Large intestine (tissue), 3 donors: ENCODE data around the gene ICAM4. TPM values are rescaled to one million over a fixed set of nuclear protein-coding genes. Genes with fewer than 3 reads are reported as not detected.
"Not testable (repeated sequence)": the region's sequence is repeated elsewhere in the genome, so short reads cannot be mapped to it uniquely, and the experiment has no call there.

ENCODE experiments used
- DNase-seq, 2 donors: peaks; one replicate each; pipeline versions ENCODE4 v3.0.0 to v3.0.0-alpha.2; 2013
- H3K27ac ChIP-seq: one replicate; pipeline ENCODE4 v1.5.1; 2013; ENCODE audit warnings: low read length
- H3K27me3 ChIP-seq: 2 replicates; pipeline ENCODE4 v1.6.1; 2013; ENCODE audit warnings: low read length; ENCODE audit not compliant: control insufficient read depth, insufficient read depth
- H3K36me3 ChIP-seq: 2 replicates; pipeline ENCODE4 v1.6.1; 2013; ENCODE audit warnings: low read length; ENCODE audit not compliant: control insufficient read depth, insufficient read depth
- H3K4me1 ChIP-seq: one replicate; pipeline ENCODE4 v1.6.1; 2013; ENCODE audit warnings: low read length; ENCODE audit not compliant: control insufficient read depth, insufficient read depth
- H3K4me3 ChIP-seq: one replicate; pipeline ENCODE4 v1.5.1; 2013; ENCODE audit warnings: low read length
- H3K9me3 ChIP-seq: one replicate; pipeline ENCODE4 v1.6.1; 2013; ENCODE audit warnings: mild to moderate bottlenecking, low read depth, low read length, moderate library complexity; ENCODE audit not compliant: control insufficient read depth
- WGBS: methylation state at CpG from one replicate; pipeline ENCODE4 v1.1.5; 2013; ENCODE audit warnings: low lambda C conversion rate; ENCODE audit not compliant: insufficient coverage; 5-methylcytosine and 5-hydroxymethylcytosine counted together
- polyA plus RNA-seq: library from polyadenylated mRNA; unstranded; fragments of 120-200 nt; gene quantifications from one replicate; pipeline ENCODE4 v1.2.1, GENCODE V29; 2013

ICAM4 gene
- polyA plus RNA-seq, 1 donor, result 1.2 TPM

DNA sequence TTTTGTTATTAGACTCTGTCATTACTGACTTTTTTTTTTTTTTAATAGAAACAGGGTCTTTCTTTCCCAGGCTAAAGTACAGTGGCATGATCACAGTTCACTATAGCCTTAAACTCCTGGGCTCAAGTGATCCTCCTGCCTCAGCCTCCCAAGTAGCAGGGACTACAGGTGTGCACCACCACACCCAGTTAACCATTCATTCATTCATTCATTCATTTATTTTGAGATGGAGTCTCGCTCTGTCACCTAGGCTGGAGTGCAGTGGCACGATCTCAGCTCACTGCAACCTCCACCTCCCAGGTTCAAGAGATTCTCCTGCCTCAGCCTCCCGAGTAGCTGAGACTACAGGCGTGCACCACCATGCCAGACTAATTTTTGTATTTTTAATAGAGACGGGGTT lies 4.7 kb upstream of the ICAM4 start:
- WGBS, result no CpG with 5 or more reads among the region's 5 CpGs
- Histone ChIP-seq H3K36me3 (peaks cover 28% of the 10 kb centered on the region), H3K27me3 (peaks cover 10% of the 10 kb centered on the region)
- H3K27ac ChIP-seq, H3K9me3 ChIP-seq, DNase-seq, H3K4me3 ChIP-seq, H3K4me1 ChIP-seq: not testable (repeated sequence)

DNA sequence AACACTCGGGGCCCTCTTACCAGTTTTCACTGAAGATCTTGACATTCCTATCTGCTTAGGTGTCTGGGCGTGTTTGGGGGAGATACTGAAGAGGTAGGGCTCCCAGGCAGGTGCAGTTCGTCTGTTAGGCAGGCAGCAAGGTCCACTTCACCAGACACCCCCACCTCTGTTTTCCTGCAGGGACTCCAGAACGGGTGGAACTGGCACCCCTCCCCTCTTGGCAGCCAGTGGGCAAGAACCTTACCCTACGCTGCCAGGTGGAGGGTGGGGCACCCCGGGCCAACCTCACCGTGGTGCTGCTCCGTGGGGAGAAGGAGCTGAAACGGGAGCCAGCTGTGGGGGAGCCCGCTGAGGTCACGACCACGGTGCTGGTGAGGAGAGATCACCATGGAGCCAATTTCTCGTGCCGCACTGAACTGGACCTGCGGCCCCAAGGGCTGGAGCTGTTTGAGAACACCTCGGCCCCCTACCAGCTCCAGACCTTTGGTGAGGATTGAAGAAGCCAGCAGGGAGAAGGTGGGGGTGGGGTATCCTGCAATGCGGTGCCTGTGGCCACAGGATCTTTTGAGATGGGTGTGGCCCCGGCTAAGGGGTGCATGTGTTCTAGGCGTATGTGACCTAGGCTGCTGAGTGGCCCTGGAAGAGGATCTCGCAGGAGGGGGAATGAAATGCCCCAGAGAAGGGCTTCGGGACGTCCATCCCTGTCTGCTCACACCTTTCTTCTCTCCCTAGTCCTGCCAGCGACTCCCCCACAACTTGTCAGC lies 3.3 kb upstream of the ICAM4 start:
- peak in 1 of 2 donors; percentile 32 for DNase-seq
- peaks cover 25% of the 10 kb centered on the region for H3K36me3 ChIP-seq
- no CpG with 5 or more reads among the region's 23 CpGs for WGBS
- peaks cover 17% of the 10 kb centered on the region for H3K4me1 ChIP-seq
- no peaks in the 10 kb centered on the region for H3K9me3 ChIP-seq
- H3K27me3 ChIP-seq, result peaks cover 23% of the 10 kb centered on the region
- H3K27ac ChIP-seq, result no peak overlapping the region
- no peak overlapping the region for H3K4me3 ChIP-seq

DNA sequence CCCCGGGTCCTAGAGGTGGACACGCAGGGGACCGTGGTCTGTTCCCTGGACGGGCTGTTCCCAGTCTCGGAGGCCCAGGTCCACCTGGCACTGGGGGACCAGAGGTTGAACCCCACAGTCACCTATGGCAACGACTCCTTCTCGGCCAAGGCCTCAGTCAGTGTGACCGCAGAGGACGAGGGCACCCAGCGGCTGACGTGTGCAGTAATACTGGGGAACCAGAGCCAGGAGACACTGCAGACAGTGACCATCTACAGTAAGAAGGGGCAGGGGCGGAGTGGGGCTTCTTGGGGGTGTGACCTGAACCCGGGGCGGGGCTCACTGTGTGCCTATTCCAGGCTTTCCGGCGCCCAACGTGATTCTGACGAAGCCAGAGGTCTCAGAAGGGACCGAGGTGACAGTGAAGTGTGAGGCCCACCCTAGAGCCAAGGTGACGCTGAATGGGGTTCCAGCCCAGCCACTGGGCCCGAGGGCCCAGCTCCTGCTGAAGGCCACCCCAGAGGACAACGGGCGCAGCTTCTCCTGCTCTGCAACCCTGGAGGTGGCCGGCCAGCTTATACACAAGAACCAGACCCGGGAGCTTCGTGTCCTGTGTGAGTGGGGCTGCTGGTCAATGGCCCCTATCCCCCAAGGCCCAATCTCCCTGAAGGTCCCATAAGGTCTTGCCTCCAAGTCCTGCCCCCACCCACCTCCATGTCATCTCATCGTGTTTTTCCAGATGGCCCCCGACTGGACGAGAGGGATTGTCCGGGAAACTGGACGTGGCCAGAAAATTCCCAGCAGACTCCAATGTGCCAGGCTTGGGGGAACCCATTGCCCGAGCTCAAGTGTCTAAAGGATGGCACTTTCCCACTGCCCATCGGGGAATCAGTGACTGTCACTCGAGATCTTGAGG lies 2.4 kb upstream of the ICAM4 start:
- no peak for DNase-seq
- no CpG with 5 or more reads among the region's 34 CpGs for WGBS
- no peak overlapping the region for H3K4me3 ChIP-seq
- no peak overlapping the region for H3K27ac ChIP-seq
- peaks cover 23% of the 10 kb centered on the region for H3K36me3 ChIP-seq
- H3K4me1 ChIP-seq, result peaks cover 25% of the 10 kb centered on the region
- H3K9me3 ChIP-seq, result peaks cover 4% of the 10 kb centered on the region
- H3K27me3 ChIP-seq, result peaks cover 31% of the 10 kb centered on the region

DNA sequence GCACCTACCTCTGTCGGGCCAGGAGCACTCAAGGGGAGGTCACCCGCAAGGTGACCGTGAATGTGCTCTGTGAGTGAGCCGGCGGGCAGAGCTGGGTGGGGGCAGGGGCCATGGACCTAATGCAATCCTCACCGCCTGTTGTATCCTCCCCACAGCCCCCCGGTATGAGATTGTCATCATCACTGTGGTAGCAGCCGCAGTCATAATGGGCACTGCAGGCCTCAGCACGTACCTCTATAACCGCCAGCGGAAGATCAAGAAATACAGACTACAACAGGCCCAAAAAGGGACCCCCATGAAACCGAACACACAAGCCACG lies 1.8 kb upstream of the ICAM4 start:
- Histone ChIP-seq H3K9me3 (peaks cover 6% of the 10 kb centered on the region), H3K4me1 (peaks cover 28% of the 10 kb centered on the region), H3K36me3 (peaks cover 23% of the 10 kb centered on the region), H3K27me3 (peaks cover 37% of the 10 kb centered on the region), H3K4me3 (no peak overlapping the region), H3K27ac (no peak overlapping the region)
- WGBS, result no CpG with 5 or more reads among the region's 13 CpGs
- DNase-seq, result no peak

DNA sequence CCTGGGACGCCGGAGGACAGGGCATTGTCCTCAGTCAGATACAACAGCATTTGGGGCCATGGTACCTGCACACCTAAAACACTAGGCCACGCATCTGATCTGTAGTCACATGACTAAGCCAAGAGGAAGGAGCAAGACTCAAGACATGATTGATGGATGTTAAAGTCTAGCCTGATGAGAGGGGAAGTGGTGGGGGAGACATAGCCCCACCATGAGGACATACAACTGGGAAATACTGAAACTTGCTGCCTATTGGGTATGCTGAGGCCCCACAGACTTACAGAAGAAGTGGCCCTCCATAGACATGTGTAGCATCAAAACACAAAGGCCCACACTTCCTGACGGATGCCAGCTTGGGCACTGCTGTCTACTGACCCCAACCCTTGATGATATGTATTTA lies 1.4 kb upstream of the ICAM4 start:
- WGBS, result no CpG with 5 or more reads among the region's 4 CpGs
- peaks cover 6% of the 10 kb centered on the region for H3K9me3 ChIP-seq
- H3K36me3 ChIP-seq, result peaks cover 23% of the 10 kb centered on the region
- H3K4me1 ChIP-seq, result peaks cover 31% of the 10 kb centered on the region
- no peak overlapping the region for H3K27ac ChIP-seq
- no peak overlapping the region for H3K4me3 ChIP-seq
- peaks cover 42% of the 10 kb centered on the region for H3K27me3 ChIP-seq
- no peak for DNase-seq

DNA sequence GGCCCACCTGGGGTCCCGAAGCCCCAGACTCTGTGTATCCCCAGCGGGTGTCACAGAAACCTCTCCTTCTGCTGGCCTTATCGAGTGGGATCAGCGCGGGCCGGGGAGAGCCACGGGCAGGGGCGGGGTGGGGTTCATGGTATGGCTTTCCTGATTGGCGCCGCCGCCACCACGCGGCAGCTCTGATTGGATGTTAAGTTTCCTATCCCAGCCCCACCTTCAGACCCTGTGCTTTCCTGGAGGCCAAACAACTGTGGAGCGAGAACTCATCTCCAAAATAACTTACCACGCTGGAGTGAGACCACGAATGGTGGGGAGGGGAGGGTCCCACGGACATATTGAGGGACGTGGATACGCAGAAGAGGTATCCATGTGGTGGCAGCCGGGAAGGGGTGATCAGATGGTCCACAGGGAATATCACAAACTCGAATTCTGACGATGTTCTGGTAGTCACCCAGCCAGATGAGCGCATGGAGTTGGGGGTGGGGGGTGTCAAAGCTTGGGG lies 2.0 kb downstream of the ICAM4 start:
- Histone ChIP-seq H3K36me3 (peaks cover 19% of the 10 kb centered on the region), H3K4me3 (no peak overlapping the region), H3K9me3 (peaks cover 23% of the 10 kb centered on the region), H3K4me1 (peaks cover 54% of the 10 kb centered on the region), H3K27ac (no peak overlapping the region), H3K27me3 (peaks cover 75% of the 10 kb centered on the region)
- no CpG with 5 or more reads among the region's 23 CpGs for WGBS
- DNase-seq, result peak in 1 of 2 donors; percentile 50

DNA sequence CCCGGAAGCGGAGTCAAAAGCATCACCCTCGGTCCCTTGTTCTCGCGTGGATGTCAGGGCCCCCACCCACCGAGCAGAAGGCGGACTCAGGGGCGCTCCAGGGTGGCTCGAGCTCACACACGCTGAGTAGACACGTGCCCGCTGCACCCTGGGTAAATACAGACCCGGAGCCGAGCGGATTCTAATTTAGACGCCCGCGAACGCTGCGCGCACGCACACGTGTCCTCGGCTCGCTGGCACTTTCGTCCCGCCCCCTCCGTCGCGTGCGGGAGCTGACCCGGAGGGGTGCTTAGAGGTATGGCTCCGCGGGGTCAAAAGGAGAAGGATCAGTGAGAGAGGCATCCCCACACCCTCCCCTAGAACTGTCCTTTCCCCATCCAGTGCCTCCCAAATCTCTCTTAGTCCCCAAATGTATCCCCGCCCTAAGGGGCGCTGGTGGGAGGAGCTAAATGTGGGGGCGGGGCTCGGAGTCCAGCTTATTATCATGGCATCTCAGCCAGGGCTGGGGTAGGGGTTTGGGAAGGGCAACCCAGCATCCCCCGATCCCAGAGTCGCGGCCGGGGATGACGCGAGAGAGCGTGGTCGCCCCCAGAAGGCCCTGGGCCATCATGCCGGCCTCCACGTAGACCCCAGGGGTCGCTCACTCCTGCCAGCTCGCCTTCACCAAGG lies 2.5 kb downstream of the ICAM4 start:
- DNase-seq, result peak in 1 of 2 donors; percentile 31
- Histone ChIP-seq H3K27ac (no peak overlapping the region), H3K27me3 (peaks cover 81% of the 10 kb centered on the region), H3K36me3 (peaks cover 17% of the 10 kb centered on the region), H3K4me1 (peaks cover 54% of the 10 kb centered on the region), H3K9me3 (peaks cover 29% of the 10 kb centered on the region), H3K4me3 (no peak overlapping the region)
- no CpG with 5 or more reads among the region's 50 CpGs for WGBS

DNA sequence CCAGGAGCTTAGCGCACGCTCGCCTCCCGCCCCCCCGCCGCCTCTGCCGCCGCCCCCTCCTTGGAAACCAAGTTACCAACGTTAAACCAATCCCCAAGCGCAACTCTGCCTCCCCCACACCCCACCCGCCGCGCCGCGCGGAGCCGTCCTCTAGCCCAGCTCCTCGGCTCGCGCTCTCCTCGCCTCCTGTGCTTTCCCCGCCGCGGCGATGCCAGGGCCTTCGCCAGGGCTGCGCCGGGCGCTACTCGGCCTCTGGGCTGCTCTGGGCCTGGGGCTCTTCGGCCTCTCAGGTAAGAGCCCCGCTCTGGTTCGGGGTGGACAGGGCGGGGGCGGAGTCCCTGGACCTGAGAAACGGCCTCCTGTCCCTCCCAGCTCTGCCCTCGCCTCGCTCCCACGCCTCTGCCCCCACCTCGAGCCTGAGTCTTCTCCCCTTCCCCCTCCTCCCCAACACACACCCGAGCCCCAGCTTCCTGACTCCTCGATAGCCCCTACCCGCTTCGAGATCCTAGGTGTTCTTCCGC lies 3.1 kb downstream of the ICAM4 start, which contains the start of gene ICAM5:
Gene ICAM5, plus strand, starts transcription at position 117 of the 521 bp plus-strand sequence. Its CDS starts 92 bp downstream, at position 209.
- Histone ChIP-seq H3K27ac (no peak within 1 kb of the TSS), H3K9me3 (peaks cover 30% of the 10 kb centered on the region), H3K27me3 (peaks cover 87% of the 10 kb centered on the region), H3K4me3 (peak within 1 kb of the TSS; percentile 14), H3K4me1 (peaks cover 54% of the 10 kb centered on the region), H3K36me3 (peaks cover 11% of the 10 kb centered on the region)
- no peak for DNase-seq
- WGBS, result no CpG with 5 or more reads among the region's 45 CpGs

DNA sequence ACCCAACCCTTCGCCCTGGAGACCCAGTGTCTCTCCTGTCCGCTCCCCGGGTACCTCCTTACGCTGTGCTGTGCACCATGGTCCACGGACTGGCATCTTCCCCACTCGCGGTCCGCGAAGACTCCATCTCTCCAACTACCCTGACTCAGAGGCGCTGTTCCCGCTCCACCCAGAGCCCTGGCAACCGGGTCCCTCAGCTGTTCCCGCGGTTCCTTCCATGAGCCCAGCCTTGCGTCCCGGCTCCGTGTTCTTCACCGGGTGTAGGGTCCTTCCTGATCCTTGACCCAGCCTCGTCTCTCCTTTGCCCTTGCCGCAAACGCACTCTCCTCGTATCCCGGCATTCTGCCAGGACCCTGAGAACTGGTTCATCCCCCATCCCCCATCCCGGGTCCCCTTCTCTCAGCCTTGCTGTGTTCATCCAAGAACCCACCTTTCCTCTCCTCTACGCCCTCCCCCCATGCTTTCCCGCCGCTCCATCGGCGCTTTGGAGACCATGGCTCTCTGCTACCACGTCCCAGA lies 3.7 kb downstream of the ICAM4 start:
- Histone ChIP-seq H3K4me1 (peaks cover 54% of the 10 kb centered on the region), H3K4me3 (peak overlapping the region; percentile 14), H3K27ac (no peak overlapping the region), H3K36me3 (peaks cover 6% of the 10 kb centered on the region), H3K9me3 (peaks cover 30% of the 10 kb centered on the region), H3K27me3 (peaks cover 92% of the 10 kb centered on the region)
- DNase-seq, result no peak
- WGBS, result 0% methylated on average over 1 of the region's 30 CpGs
